ENCODE data around the gene PITPNM1. TPM values are rescaled to one million over a fixed set of nuclear protein-coding genes. Genes with fewer than 3 reads are reported as not detected.

The PITPNM1 gene
- total and polyA plus RNA-seq, 2 donors (not counting 1 experiment from before 2014, with no cell fraction given) = 4.7 to 10.2 TPM

DNA sequence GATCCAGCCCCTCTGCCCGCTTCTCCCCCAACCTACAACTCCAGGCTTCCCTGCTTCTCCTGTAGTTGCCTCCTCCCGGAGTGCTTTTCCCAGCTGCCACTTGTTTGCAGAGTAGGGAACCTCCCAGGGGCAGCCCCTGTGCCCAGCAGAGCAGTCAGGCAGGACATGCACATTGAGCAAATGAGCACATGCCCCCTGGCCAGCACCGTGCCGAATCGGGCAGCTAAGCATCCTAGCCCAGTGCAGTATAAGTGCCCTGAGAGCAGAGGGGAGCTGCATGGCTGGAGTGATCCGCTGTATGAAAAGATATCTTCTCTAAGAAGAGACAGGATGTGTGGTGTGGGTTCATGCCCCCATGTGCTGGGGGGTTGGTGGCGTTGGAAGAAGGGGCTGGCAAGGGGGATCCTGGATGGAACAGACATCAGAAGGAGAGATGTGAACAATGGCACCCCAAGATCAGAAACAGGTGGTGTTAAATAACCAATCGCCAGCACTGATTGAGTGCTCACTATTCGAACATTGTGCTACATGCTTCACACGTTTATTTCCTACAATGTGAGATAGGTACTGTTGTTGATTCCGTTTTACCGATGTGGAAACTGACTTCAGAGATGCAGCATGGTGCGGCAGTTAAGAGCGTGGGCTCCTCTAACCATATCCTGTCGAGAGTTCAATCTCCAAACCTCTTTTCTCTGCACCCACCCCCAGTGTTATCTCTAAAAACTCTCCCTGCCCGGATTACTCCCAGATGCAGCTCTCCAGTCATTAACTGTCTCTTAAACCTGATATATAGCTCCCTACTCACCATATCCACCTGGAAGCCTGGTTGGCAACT, 21.1 kb downstream of the PITPNM1 start:
- peak overlapping the region in 1 of 4 experiments; percentile 72 for H3K4me3 ChIP-seq (replicated peaks in 1 of 4; ENCODE audit: control extremely low read depth in 1 of 4, insufficient read depth in 1 of 4, low read depth in 3 of 4, low read length in 4 of 4)
- no peaks in the 10 kb centered on the region for H3K9me3 ChIP-seq (ENCODE audit: control insufficient read depth, insufficient read depth, low read depth, low read length)

DNA sequence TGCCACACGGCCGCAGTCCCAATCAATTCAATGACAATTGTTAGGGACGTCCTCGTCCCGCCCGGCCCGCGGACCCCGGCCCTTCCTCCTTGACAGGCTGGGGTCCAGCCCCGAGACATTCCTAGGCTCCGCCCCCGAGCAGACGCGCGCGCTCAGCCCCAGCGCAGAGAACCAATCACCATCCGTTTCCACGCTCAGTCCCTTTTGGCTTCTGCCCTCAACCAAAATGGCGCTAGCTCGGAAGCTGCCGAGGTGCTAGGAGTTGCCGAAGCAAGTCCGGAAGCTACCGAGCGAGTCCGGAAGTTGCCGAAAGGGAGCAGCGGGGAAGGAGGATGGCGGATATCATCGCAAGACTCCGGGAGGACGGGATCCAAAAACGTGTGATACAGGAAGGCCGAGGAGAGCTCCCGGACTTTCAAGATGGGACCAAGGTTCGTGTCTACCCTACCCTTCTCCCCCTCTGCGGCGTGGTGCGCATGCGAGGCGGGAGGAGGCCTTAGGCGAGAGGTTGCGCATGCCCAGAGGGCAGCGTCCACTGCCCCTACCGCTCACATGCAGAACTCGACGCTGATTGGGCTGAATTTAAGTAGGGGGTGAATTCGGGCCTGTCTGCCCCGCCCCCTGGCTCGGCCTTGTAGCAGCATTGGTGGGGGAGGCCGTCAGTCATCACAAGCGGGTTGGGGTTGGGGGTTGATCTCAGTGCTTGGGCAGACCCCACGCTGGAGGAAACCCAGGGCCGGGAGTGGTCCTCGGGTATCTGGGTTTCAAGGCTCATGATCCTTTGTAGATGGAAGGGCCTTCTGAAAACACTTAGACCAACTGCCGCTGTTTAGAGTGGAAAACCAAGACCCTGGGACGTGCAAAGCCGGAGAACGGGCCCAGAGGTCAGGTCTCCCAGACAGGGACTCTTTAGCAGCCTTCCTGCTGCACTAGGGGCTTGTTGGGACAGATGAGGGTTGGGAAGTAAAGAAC, 22.1 kb downstream of the PITPNM1 start, which contains the start of gene AIP:
Gene AIP, plus strand, starts transcription at position 200 of the 972 bp plus-strand sequence. Its CDS starts 133 bp downstream, at position 333.
- H3K9ac ChIP-seq (ENCODE audit: insufficient read depth, low read length) = peak within 1 kb of the TSS; percentile 54
- peaks cover 7% of the 10 kb centered on the region for H3K4me1 ChIP-seq (ENCODE audit: control insufficient read depth, extremely low read depth, insufficient read depth, low read length)
- H3K9me3 ChIP-seq (ENCODE audit: control insufficient read depth, insufficient read depth, low read depth, low read length) = no peaks in the 10 kb centered on the region
- H2AFZ ChIP-seq (ENCODE audit: low read length) = peak within 1 kb of the TSS; percentile 98
- H3K4me3 ChIP-seq (replicated peaks in 1 of 4; ENCODE audit: control extremely low read depth in 1 of 4, insufficient read depth in 1 of 4, low read depth in 3 of 4, low read length in 4 of 4) = peak within 1 kb of the TSS; percentile 45 to 88 (median 72)
- no peaks in the 10 kb centered on the region for H3K27me3 ChIP-seq (ENCODE audit: control insufficient read depth, insufficient read depth, low read length)
- peaks cover 2% of the 10 kb centered on the region for H3K36me3 ChIP-seq (ENCODE audit: control insufficient read depth, insufficient read depth, low read length)
- peak; percentile 95 to 98 for DNase-seq (ENCODE audit: low read depth in 2 of 2)
- TF ChIP-seq, protein P1, sequence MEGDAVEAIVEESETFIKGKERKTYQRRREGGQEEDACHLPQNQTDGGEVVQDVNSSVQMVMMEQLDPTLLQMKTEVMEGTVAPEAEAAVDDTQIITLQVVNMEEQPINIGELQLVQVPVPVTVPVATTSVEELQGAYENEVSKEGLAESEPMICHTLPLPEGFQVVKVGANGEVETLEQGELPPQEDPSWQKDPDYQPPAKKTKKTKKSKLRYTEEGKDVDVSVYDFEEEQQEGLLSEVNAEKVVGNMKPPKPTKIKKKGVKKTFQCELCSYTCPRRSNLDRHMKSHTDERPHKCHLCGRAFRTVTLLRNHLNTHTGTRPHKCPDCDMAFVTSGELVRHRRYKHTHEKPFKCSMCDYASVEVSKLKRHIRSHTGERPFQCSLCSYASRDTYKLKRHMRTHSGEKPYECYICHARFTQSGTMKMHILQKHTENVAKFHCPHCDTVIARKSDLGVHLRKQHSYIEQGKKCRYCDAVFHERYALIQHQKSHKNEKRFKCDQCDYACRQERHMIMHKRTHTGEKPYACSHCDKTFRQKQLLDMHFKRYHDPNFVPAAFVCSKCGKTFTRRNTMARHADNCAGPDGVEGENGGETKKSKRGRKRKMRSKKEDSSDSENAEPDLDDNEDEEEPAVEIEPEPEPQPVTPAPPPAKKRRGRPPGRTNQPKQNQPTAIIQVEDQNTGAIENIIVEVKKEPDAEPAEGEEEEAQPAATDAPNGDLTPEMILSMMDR (conservative IDR thresholded peaks at IDR 0.05 in 1 of 2, IDR thresholded peaks at IDR 0.05 in 1 of 2; ENCODE audit: low read depth in 1 of 2, low read length in 2 of 2) = no peak
- no peak for TF ChIP-seq EZH2 (IDR thresholded peaks at IDR 0.05; ENCODE audit: low read length, missing control alignments)
- H3K4me2 ChIP-seq (ENCODE audit: extremely low read depth, insufficient read depth, low read length) = peak within 1 kb of the TSS; percentile 90
- peak within 1 kb of the TSS; percentile 92 for H3K27ac ChIP-seq (ENCODE audit: insufficient read depth, low read length)
- H4K20me1 ChIP-seq (ENCODE audit: control insufficient read depth, extremely low read depth, insufficient read depth, low read length) = no peaks in the 10 kb centered on the region
- no peaks in the 10 kb centered on the region for H3K79me2 ChIP-seq (ENCODE audit: control insufficient read depth, insufficient read depth, low read length)

More for the DNA sequence above, 21.1 kb downstream of the PITPNM1 start:
- H3K4me1 ChIP-seq (ENCODE audit: control insufficient read depth, extremely low read depth, insufficient read depth, low read length) = peaks cover 7% of the 10 kb centered on the region
- H3K9ac ChIP-seq (ENCODE audit: insufficient read depth, low read length) = no peak overlapping the region
- H3K79me2 ChIP-seq (ENCODE audit: control insufficient read depth, insufficient read depth, low read length) = no peaks in the 10 kb centered on the region
- no peak for DNase-seq (ENCODE audit: low read depth in 2 of 2)
- H3K27me3 ChIP-seq (ENCODE audit: control insufficient read depth, insufficient read depth, low read length) = no peaks in the 10 kb centered on the region
- peaks cover 2% of the 10 kb centered on the region for H3K36me3 ChIP-seq (ENCODE audit: control insufficient read depth, insufficient read depth, low read length)
- H3K27ac ChIP-seq (ENCODE audit: insufficient read depth, low read length) = no peak overlapping the region
- no peaks in the 10 kb centered on the region for H4K20me1 ChIP-seq (ENCODE audit: control insufficient read depth, extremely low read depth, insufficient read depth, low read length)
- TF ChIP-seq EZH2 (IDR thresholded peaks at IDR 0.05; ENCODE audit: low read length, missing control alignments) = no peak
- TF ChIP-seq, protein P1 (conservative IDR thresholded peaks at IDR 0.05 in 1 of 2, IDR thresholded peaks at IDR 0.05 in 1 of 2; ENCODE audit: low read depth in 1 of 2, low read length in 2 of 2) = no peak
- no peak overlapping the region for H2AFZ ChIP-seq (ENCODE audit: low read length)
- no peak overlapping the region for H3K4me2 ChIP-seq (ENCODE audit: extremely low read depth, insufficient read depth, low read length)

All from fibroblast of lung (primary cell).